ENCODE measurements around the gene RAB23. TPM values are rescaled to one million over a fixed set of nuclear protein-coding genes. Genes with fewer than 3 reads are reported as not detected.

Gene RAB23
- total and polyA plus RNA-seq, 9 of the 15 experiments (the other 6 are each of a cell fraction or from before 2014, with no cell fraction given): 3.4 to 18.0 (median 9.4) TPM

- TF ChIP-seq MGA (IDR thresholded peaks at IDR 0.05) (no peak), IRF2 (CRISPR knock-in tag; IDR thresholded peaks at IDR 0.05) (no peak), ZNF583 (CRISPR knock-in tag; IDR thresholded peaks at IDR 0.05) (no peak), CTCF (IDR thresholded peaks at IDR 0.05 in 2 of 3, conservative IDR thresholded peaks at IDR 0.05 in 1 of 3; ENCODE audit: insufficient read depth in 2 of 3, low read depth in 1 of 3, low read length in 3 of 3) (no peak), ZNF354B (CRISPR knock-in tag; IDR thresholded peaks at IDR 0.05) (no peak), FOXP1 (CRISPR knock-in tag; IDR thresholded peaks at IDR 0.05) (no peak), ZNF444 (CRISPR knock-in tag; IDR thresholded peaks at IDR 0.05) (no peak), HOXB6 (CRISPR knock-in tag; IDR thresholded peaks at IDR 0.05; ENCODE audit: borderline replicate concordance) (no peak), TCF15 (CRISPR knock-in tag; IDR thresholded peaks at IDR 0.05) (no peak), ZNF232 (CRISPR knock-in tag; IDR thresholded peaks at IDR 0.05) (no peak)
- TF ChIP-seq, protein P1, sequence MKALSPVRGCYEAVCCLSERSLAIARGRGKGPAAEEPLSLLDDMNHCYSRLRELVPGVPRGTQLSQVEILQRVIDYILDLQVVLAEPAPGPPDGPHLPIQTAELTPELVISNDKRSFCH (CRISPR knock-in tag; IDR thresholded peaks at IDR 0.05): no peak
- TF ChIP-seq, protein P1 (tag; IDR thresholded peaks at IDR 0.05): no peak
Observed at GRCh38 chr6:57222743-57223077, 603 bp upstream of the RAB23 start (continued).

All from K562 (cell line).